ENCODE results near the gene PHYHD1. TPM values are rescaled to one million over a fixed set of nuclear protein-coding genes. Genes with fewer than 3 reads are reported as not detected.

Gene PHYHD1
- total RNA-seq, 5 donors from 2014 or later (not counting 1 experiment from before 2014, with no cell fraction given), result 0.53 to 5.5 (median 3.3) TPM

- H3K4me3 Mint-ChIP-seq, result no peak overlapping the region
- no CpG with 5 or more reads among the region's 7 CpGs for WGBS (ENCODE audit: insufficient coverage)
- peak overlapping the region; percentile 77 to 83 for H3K27ac Mint-ChIP-seq
- DNase-seq (no peak), ATAC-seq (replicated peaks in 1 of 4) (no peak)
- peaks cover 42 to 62% (median 61%) of the 10 kb centered on the region in 3 donors for H3K4me1 Mint-ChIP-seq
- ChIA-PET CTCF (interaction anchor here (0.6 to 0.7 kb wide), 2 partner anchors 35 kb away, joined by 3 read pairs; no protein-coding TSS in a partner anchor), POLR2A (no interaction called here)
- Histone ChIP-seq H3K27ac (ENCODE audit: low read length) (peak overlapping the region; percentile 5), H3K4me3 (ENCODE audit: control insufficient read depth in 1 of 2, extremely low read depth in 1 of 2, low read length in 1 of 2) (no peak overlapping the region), H3K36me3 (ENCODE audit: control insufficient read depth in 2 of 2, extremely low read depth in 1 of 2, insufficient read depth in 1 of 2, low read length in 1 of 2) (peaks cover 15 to 36% of the 10 kb centered on the region in 2 donors), H3K4me1 (ENCODE audit: control insufficient read depth in 1 of 2, extremely low read depth in 1 of 2, insufficient read depth in 2 of 2, low read length in 2 of 2) (peaks cover 32 to 74% of the 10 kb centered on the region in 2 experiments), H3K9me3 (no peaks in the 10 kb centered on the region), H3K27me3 (replicated peaks in 1 of 2; ENCODE audit: control insufficient read depth in 2 of 2, extremely low read depth in 1 of 2, insufficient read depth in 2 of 2, low read length in 1 of 2) (no peaks in the 10 kb centered on the region)
- H3K27me3 Mint-ChIP-seq, result no peaks in the 10 kb centered on the region
- peaks cover 27% of the 10 kb centered on the region for H3K36me3 Mint-ChIP-seq
- H3K9me3 Mint-ChIP-seq, result no peaks in the 10 kb centered on the region
Observed at GRCh38 chr9:128905964-128906363, 14.8 kb upstream of the PHYHD1 start.

GRCh38 chr9:128906741-128907140 lies 14.0 kb upstream of the PHYHD1 start:
- no peaks in the 10 kb centered on the region for H3K9me3 ChIP-seq
- H3K27me3 ChIP-seq (replicated peaks in 1 of 2; ENCODE audit: control insufficient read depth in 2 of 2, extremely low read depth in 1 of 2, insufficient read depth in 2 of 2, low read length in 1 of 2), result no peaks in the 10 kb centered on the region
- ATAC-seq (replicated peaks in 1 of 4) (no peak), DNase-seq (no peak)
- H3K27ac ChIP-seq (ENCODE audit: low read length), result no peak overlapping the region
- peaks cover 15 to 39% of the 10 kb centered on the region in 2 donors for H3K36me3 ChIP-seq (ENCODE audit: control insufficient read depth in 2 of 2, extremely low read depth in 1 of 2, insufficient read depth in 1 of 2, low read length in 1 of 2)
- H3K4me1 ChIP-seq (ENCODE audit: control insufficient read depth in 1 of 2, extremely low read depth in 1 of 2, insufficient read depth in 2 of 2, low read length in 2 of 2), result peaks cover 31 to 74% of the 10 kb centered on the region in 2 experiments
- Mint-ChIP-seq H3K27me3 (no peaks in the 10 kb centered on the region), H3K4me1 (peaks cover 50 to 63% (median 62%) of the 10 kb centered on the region in 3 donors), H3K36me3 (peaks cover 27% of the 10 kb centered on the region), H3K27ac (peak overlapping the region; percentile 79 to 87), H3K4me3 (no peak overlapping the region), H3K9me3 (no peaks in the 10 kb centered on the region)
- CTCF ChIA-PET, result interaction anchor here in 1 of 2 donors (0.6 kb wide), 1 partner anchor 36 kb away, joined by 3 read pairs; no protein-coding TSS in a partner anchor
- no peak overlapping the region for H3K4me3 ChIP-seq (ENCODE audit: control insufficient read depth in 1 of 2, extremely low read depth in 1 of 2, low read length in 1 of 2)
- 82% methylated on average over 2 of the region's 2 CpGs for WGBS (ENCODE audit: insufficient coverage)
- POLR2A ChIA-PET, result no interaction called here

GRCh38 chr9:128908372-128908771 lies 12.4 kb upstream of the PHYHD1 start:
- Histone ChIP-seq H3K27ac (ENCODE audit: low read length) (no peak overlapping the region), H3K4me1 (ENCODE audit: control insufficient read depth in 1 of 2, extremely low read depth in 1 of 2, insufficient read depth in 2 of 2, low read length in 2 of 2) (peaks cover 18 to 73% of the 10 kb centered on the region in 2 experiments), H3K9me3 (no peaks in the 10 kb centered on the region), H3K4me3 (ENCODE audit: control insufficient read depth in 1 of 2, extremely low read depth in 1 of 2, low read length in 1 of 2) (no peak overlapping the region), H3K27me3 (replicated peaks in 1 of 2; ENCODE audit: control insufficient read depth in 2 of 2, extremely low read depth in 1 of 2, insufficient read depth in 2 of 2, low read length in 1 of 2) (no peaks in the 10 kb centered on the region), H3K36me3 (ENCODE audit: control insufficient read depth in 2 of 2, extremely low read depth in 1 of 2, insufficient read depth in 1 of 2, low read length in 1 of 2) (peaks cover 22 to 39% of the 10 kb centered on the region in 2 donors)
- H3K36me3 Mint-ChIP-seq, result peaks cover 35% of the 10 kb centered on the region
- no peak for ATAC-seq (replicated peaks in 1 of 4)
- POLR2A ChIA-PET, result no interaction called here
- no peaks in the 10 kb centered on the region for H3K9me3 Mint-ChIP-seq
- peaks cover 50 to 63% (median 62%) of the 10 kb centered on the region in 3 donors for H3K4me1 Mint-ChIP-seq
- WGBS (ENCODE audit: insufficient coverage), result 94% methylated on average over 24 of the region's 24 CpGs
- H3K27ac Mint-ChIP-seq, result peak overlapping the region in 1 of 2 donors; percentile 73
- DNase-seq, result no peak
- no peak overlapping the region for H3K4me3 Mint-ChIP-seq
- CTCF ChIA-PET, result interaction anchor here in 1 of 2 donors (0.7 kb wide), 1 partner anchor 1584 kb away, joined by 3 read pairs; no protein-coding TSS in a partner anchor
- no peaks in the 10 kb centered on the region for H3K27me3 Mint-ChIP-seq

GRCh38 chr9:128909859-128910258 lies 10.9 kb upstream of the PHYHD1 start:
- Histone ChIP-seq H3K27me3 (replicated peaks in 1 of 2; ENCODE audit: control insufficient read depth in 2 of 2, extremely low read depth in 1 of 2, insufficient read depth in 2 of 2, low read length in 1 of 2) (no peaks in the 10 kb centered on the region), H3K4me1 (ENCODE audit: control insufficient read depth in 1 of 2, extremely low read depth in 1 of 2, insufficient read depth in 2 of 2, low read length in 2 of 2) (peaks cover 10 to 72% of the 10 kb centered on the region in 2 experiments), H3K27ac (ENCODE audit: low read length) (no peak overlapping the region), H3K36me3 (ENCODE audit: control insufficient read depth in 2 of 2, extremely low read depth in 1 of 2, insufficient read depth in 1 of 2, low read length in 1 of 2) (peaks cover 28 to 45% of the 10 kb centered on the region in 2 donors), H3K4me3 (ENCODE audit: control insufficient read depth in 1 of 2, extremely low read depth in 1 of 2, low read length in 1 of 2) (no peak overlapping the region), H3K9me3 (no peaks in the 10 kb centered on the region)
- Mint-ChIP-seq H3K36me3 (peaks cover 35% of the 10 kb centered on the region), H3K4me1 (peaks cover 40 to 63% (median 63%) of the 10 kb centered on the region in 3 donors), H3K27ac (peak overlapping the region; percentile 46 to 73), H3K4me3 (no peak overlapping the region), H3K9me3 (no peaks in the 10 kb centered on the region), H3K27me3 (no peaks in the 10 kb centered on the region)
- WGBS (ENCODE audit: insufficient coverage), result 50% methylated on average over 1 of the region's 4 CpGs
- CTCF ChIA-PET, result no interaction called here
- ATAC-seq (replicated peaks in 1 of 4), result no peak
- no peak for DNase-seq
- POLR2A ChIA-PET, result interaction anchor here in 1 of 2 donors (0.6 kb wide), 1 partner anchor 131 kb away, joined by 4 read pairs; no protein-coding TSS in a partner anchor

- ChIA-PET CTCF (no interaction called here), POLR2A (no interaction called here)
- peaks cover 10 to 65% of the 10 kb centered on the region in 2 experiments for H3K4me1 ChIP-seq (ENCODE audit: control insufficient read depth in 1 of 2, extremely low read depth in 1 of 2, insufficient read depth in 2 of 2, low read length in 2 of 2)
- Mint-ChIP-seq H3K27me3 (no peaks in the 10 kb centered on the region), H3K27ac (peak overlapping the region; percentile 49 to 74), H3K4me3 (peak overlapping the region in 1 of 3 donors; percentile 20), H3K9me3 (no peaks in the 10 kb centered on the region), H3K36me3 (peaks cover 38% of the 10 kb centered on the region), H3K4me1 (peaks cover 40 to 57% (median 56%) of the 10 kb centered on the region in 3 donors)
- no peaks in the 10 kb centered on the region for H3K9me3 ChIP-seq
- peaks cover 33 to 53% of the 10 kb centered on the region in 2 donors for H3K36me3 ChIP-seq (ENCODE audit: control insufficient read depth in 2 of 2, extremely low read depth in 1 of 2, insufficient read depth in 1 of 2, low read length in 1 of 2)
- 100% methylated on average over 2 of the region's 6 CpGs for WGBS (ENCODE audit: insufficient coverage)
- no peak overlapping the region for H3K4me3 ChIP-seq (ENCODE audit: control insufficient read depth in 1 of 2, extremely low read depth in 1 of 2, low read length in 1 of 2)
- DNase-seq (no peak), ATAC-seq (replicated peaks in 1 of 4) (peak in 1 of 4 experiments; percentile 24)
- no peak overlapping the region for H3K27ac ChIP-seq (ENCODE audit: low read length)
- no peaks in the 10 kb centered on the region for H3K27me3 ChIP-seq (replicated peaks in 1 of 2; ENCODE audit: control insufficient read depth in 2 of 2, extremely low read depth in 1 of 2, insufficient read depth in 2 of 2, low read length in 1 of 2)
Observed at GRCh38 chr9:128910906-128911305, 9.9 kb upstream of the PHYHD1 start.

GRCh38 chr9:128911529-128912035 lies 9.2 kb upstream of the PHYHD1 start:
- peak overlapping the region; percentile 73 to 74 for H3K27ac Mint-ChIP-seq
- Histone ChIP-seq H3K27me3 (replicated peaks in 1 of 2; ENCODE audit: control insufficient read depth in 2 of 2, extremely low read depth in 1 of 2, insufficient read depth in 2 of 2, low read length in 1 of 2) (peaks cover 0 to 2% of the 10 kb centered on the region in 2 experiments), H3K36me3 (ENCODE audit: control insufficient read depth in 2 of 2, extremely low read depth in 1 of 2, insufficient read depth in 1 of 2, low read length in 1 of 2) (peaks cover 34 to 59% of the 10 kb centered on the region in 2 donors), H3K9me3 (no peaks in the 10 kb centered on the region), H3K4me3 (ENCODE audit: control insufficient read depth in 1 of 2, extremely low read depth in 1 of 2, low read length in 1 of 2) (no peak overlapping the region), H3K27ac (ENCODE audit: low read length) (peak overlapping the region; percentile 4), H3K4me1 (ENCODE audit: control insufficient read depth in 1 of 2, extremely low read depth in 1 of 2, insufficient read depth in 2 of 2, low read length in 2 of 2) (peaks cover 10 to 64% of the 10 kb centered on the region in 2 experiments)
- H3K4me1 Mint-ChIP-seq, result peaks cover 40 to 54% (median 53%) of the 10 kb centered on the region in 3 donors
- 73% methylated on average over 6 of the region's 8 CpGs for WGBS (ENCODE audit: insufficient coverage)
- no peaks in the 10 kb centered on the region for H3K27me3 Mint-ChIP-seq
- H3K4me3 Mint-ChIP-seq, result peak overlapping the region in 1 of 3 donors; percentile 51
- ChIA-PET POLR2A (interaction anchor here in 1 of 2 donors (0.6 kb wide), 1 partner anchor 471 kb away, joined by 4 read pairs; no protein-coding TSS in a partner anchor), CTCF (no interaction called here)
- ATAC-seq (replicated peaks in 1 of 4), result peak in 1 of 4 experiments; percentile 14
- DNase-seq, result no peak
- H3K36me3 Mint-ChIP-seq, result peaks cover 40% of the 10 kb centered on the region
- H3K9me3 Mint-ChIP-seq, result no peaks in the 10 kb centered on the region
